Activated CD4-positive, alpha-beta T cell treated with anti-CD3 and anti-CD28 coated beads, Interleukin-2, amount 50 U/mL, for 24 hours (primary cell): ENCODE measurements around the gene SAMSN1.

Source experiments
- DNase-seq, 2 donors: peaks; one replicate each; pipeline ENCODE4 v3.0.0-alpha.2; 2020; ENCODE audit warnings: low read depth in 1 of 2, low spot score in 1 of 2

The SAMSN1 gene

GRCh38 chr21:14448784-14449183 lies 97.3 kb downstream of the SAMSN1 start:
- no peak for DNase-seq

- DNase-seq, result no peak
Observed at GRCh38 chr21:14438211-14438610, 107.9 kb downstream of the SAMSN1 start.

- DNase-seq, result no peak
Observed at GRCh38 chr21:14435423-14435822, 110.7 kb downstream of the SAMSN1 start.
